DND-41 (cell line): ENCODE data around the gene REEP2.

ENCODE experiments used
- EZH2 ChIP-seq: IDR thresholded peaks from 3 replicates; pipeline ENCODE4 v1.6.1; 2012; ENCODE audit warnings: borderline replicate concordance, low read depth, mild to moderate bottlenecking, moderate library complexity, low read length, inconsistent platforms; ENCODE audit not compliant: severe bottlenecking
- TF ChIP-seq, protein P1 (sequence below): IDR thresholded peaks from 2 replicates; pipeline ENCODE4 v1.5.1; 2012; ENCODE audit warnings: borderline replicate concordance, low read length, moderate library complexity, mild to moderate bottlenecking; ENCODE audit not compliant: poor library complexity, severe bottlenecking; ENCODE audit errors: extremely low read depth

DNA sequence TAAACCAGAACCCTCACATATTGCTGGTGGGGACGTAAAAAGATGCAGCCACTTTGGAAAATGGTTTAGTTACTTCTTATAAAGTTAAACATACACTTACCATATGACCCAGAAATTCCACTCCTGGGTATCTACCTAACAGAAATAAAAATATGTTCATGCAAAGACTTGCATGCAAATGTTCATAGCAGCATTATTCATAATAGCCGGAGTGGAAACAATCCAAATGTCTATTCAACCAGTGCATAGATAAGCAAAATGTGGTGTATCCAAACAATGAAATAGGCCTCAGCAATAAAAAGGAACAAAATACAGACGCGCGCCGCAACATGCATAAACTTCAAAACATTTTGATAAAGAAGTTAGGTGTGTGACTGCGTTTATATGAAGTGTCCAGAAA is 38.1 kb downstream of the REEP2 start:
- TF ChIP-seq, protein P1, sequence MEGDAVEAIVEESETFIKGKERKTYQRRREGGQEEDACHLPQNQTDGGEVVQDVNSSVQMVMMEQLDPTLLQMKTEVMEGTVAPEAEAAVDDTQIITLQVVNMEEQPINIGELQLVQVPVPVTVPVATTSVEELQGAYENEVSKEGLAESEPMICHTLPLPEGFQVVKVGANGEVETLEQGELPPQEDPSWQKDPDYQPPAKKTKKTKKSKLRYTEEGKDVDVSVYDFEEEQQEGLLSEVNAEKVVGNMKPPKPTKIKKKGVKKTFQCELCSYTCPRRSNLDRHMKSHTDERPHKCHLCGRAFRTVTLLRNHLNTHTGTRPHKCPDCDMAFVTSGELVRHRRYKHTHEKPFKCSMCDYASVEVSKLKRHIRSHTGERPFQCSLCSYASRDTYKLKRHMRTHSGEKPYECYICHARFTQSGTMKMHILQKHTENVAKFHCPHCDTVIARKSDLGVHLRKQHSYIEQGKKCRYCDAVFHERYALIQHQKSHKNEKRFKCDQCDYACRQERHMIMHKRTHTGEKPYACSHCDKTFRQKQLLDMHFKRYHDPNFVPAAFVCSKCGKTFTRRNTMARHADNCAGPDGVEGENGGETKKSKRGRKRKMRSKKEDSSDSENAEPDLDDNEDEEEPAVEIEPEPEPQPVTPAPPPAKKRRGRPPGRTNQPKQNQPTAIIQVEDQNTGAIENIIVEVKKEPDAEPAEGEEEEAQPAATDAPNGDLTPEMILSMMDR: no peak
- no peak for TF ChIP-seq EZH2
